Measurements from ENCODE around the gene DAPK1. TPM values are rescaled to one million over a fixed set of nuclear protein-coding genes. Genes with fewer than 3 reads are reported as not detected.
A peak's percentile ranks its signal among the peaks of the same experiment; 100 is the strongest.

The DAPK1 gene
- polyA plus RNA-seq, 2 of the 4 experiments (the other 2 are of a cell fraction): 55.2 to 67.2 TPM

GRCh38 chr9:87515006-87515405, 17.3 kb downstream of the DAPK1 start:
- ChIA-PET CTCF (interaction anchor here (0.9 to 1.4 kb wide), 3 partner anchors 37 to 178 kb away, joined by 4 read pairs; no protein-coding TSS in a partner anchor), POLR2A (no interaction called here)
- TF ChIP-seq RAD21 (conservative IDR thresholded peaks at IDR 0.05 in 1 of 2, IDR thresholded peaks at IDR 0.05 in 1 of 2) (no peak), CBX2 (IDR thresholded peaks at IDR 0.05; ENCODE audit: borderline replicate concordance, low read depth) (no peak), ATOH8 (CRISPR knock-in tag; IDR thresholded peaks at IDR 0.05; ENCODE audit: low read depth) (no peak), JUN (IDR thresholded peaks at IDR 0.05) (no peak), ZFP36 (IDR thresholded peaks at IDR 0.05; ENCODE audit: borderline replicate concordance, partially characterized antibody) (no peak), KDM5A (IDR thresholded peaks at IDR 0.05) (no peak), CHD4 (IDR thresholded peaks at IDR 0.05; ENCODE audit: borderline replicate concordance) (no peak), EHMT2 (IDR thresholded peaks at IDR 0.05; ENCODE audit: low read depth) (no peak), CTCF (IDR thresholded peaks at IDR 0.05) (no peak), RARB (CRISPR knock-in tag; IDR thresholded peaks at IDR 0.05) (no peak), HMGXB4 (CRISPR knock-in tag; IDR thresholded peaks at IDR 0.05; ENCODE audit: borderline replicate concordance) (no peak), MAX (IDR thresholded peaks at IDR 0.05) (no peak)
- WGBS (ENCODE audit: missing lambda C conversion rate): 76% methylated on average over 2 of the region's 2 CpGs
- FAIRE-seq: no peak
- Histone ChIP-seq H3K27ac (peak overlapping the region in 1 of 2 experiments; percentile 75; a peak in 3 of 6 replicates), H3K4me3 (no peak overlapping the region), H3K4me1 (peaks cover 42% of the 10 kb centered on the region), H3K9me3 (no peaks in the 10 kb centered on the region), H3K4me2 (peak overlapping the region; percentile 39; the same call in 2 of the 3 replicates)
- DNase-seq (ENCODE audit: low read depth in 1 of 2, low spot score in 1 of 2): no peak
- ATAC-seq: no peak

- no peaks in the 10 kb centered on the region for H3K9me3 ChIP-seq
- H3K4me2 ChIP-seq: peak overlapping the region; percentile 39
- H3K4me3 ChIP-seq: no peak overlapping the region
- CTCF ChIA-PET: interaction anchor here (0.9 to 1.4 kb wide), 3 partner anchors 37 to 178 kb away, joined by 4 read pairs; no protein-coding TSS in a partner anchor
- H3K4me1 ChIP-seq: peaks cover 42% of the 10 kb centered on the region
- FAIRE-seq (no peak), ATAC-seq (peak; percentile 21 to 32; a peak in 3 of 6 replicates), DNase-seq (ENCODE audit: low read depth in 1 of 2, low spot score in 1 of 2) (no peak)
- POLR2A ChIA-PET: no interaction called here
- TF ChIP-seq FOXS1 (CRISPR knock-in tag; IDR thresholded peaks at IDR 0.05): no peak
- TF ChIP-seq KDM5A (IDR thresholded peaks at IDR 0.05): no peak
- no peak for TF ChIP-seq JUNB (IDR thresholded peaks at IDR 0.05)
- no peak for TF ChIP-seq FOSB (CRISPR knock-in tag; IDR thresholded peaks at IDR 0.05)
- no peak for TF ChIP-seq ZNF302 (CRISPR knock-in tag; IDR thresholded peaks at IDR 0.05)
- TF ChIP-seq CHD4 (IDR thresholded peaks at IDR 0.05; ENCODE audit: borderline replicate concordance): no peak
- no peak for TF ChIP-seq RAD21 (conservative IDR thresholded peaks at IDR 0.05 in 1 of 2, IDR thresholded peaks at IDR 0.05 in 1 of 2)
- TF ChIP-seq ATOH8 (CRISPR knock-in tag; IDR thresholded peaks at IDR 0.05; ENCODE audit: low read depth): no peak
- no peak for TF ChIP-seq HDAC2 (IDR thresholded peaks at IDR 0.05)
- no peak for TF ChIP-seq ZC3H11A (IDR thresholded peaks at IDR 0.05)
- no peak for TF ChIP-seq CBX8 (IDR thresholded peaks at IDR 0.05)
- no peak for TF ChIP-seq MYC (IDR thresholded peaks at IDR 0.05; ENCODE audit: borderline replicate concordance, low read length)
- TF ChIP-seq TP53 (CRISPR knock-in tag; IDR thresholded peaks at IDR 0.05): no peak
- no peak for TF ChIP-seq REST (IDR thresholded peaks at IDR 0.05)
- no peak for TF ChIP-seq NFE2L2 (conservative IDR thresholded peaks at IDR 0.05; ENCODE audit: low read length)
- no peak for TF ChIP-seq HES2 (IDR thresholded peaks at IDR 0.05)
- TF ChIP-seq FOSL2 (IDR thresholded peaks at IDR 0.05): no peak
- TF ChIP-seq FOSL2 (CRISPR knock-in tag; IDR thresholded peaks at IDR 0.05): no peak
- peak overlapping the region; percentile 50 to 75; a peak in 4 of 6 replicates for H3K27ac ChIP-seq
- 90% methylated on average over 9 of the region's 9 CpGs for WGBS (ENCODE audit: missing lambda C conversion rate)
Measured at GRCh38 chr9:87515588-87516221, 18.0 kb downstream of the DAPK1 start.

Data from A549 (cell line).